ENCODE results near the gene TMEM185B.

- TF ChIP-seq CTCF (IDR thresholded peaks at IDR 0.05) (no peak), POLR2A (IDR thresholded peaks at IDR 0.05) (no peak)
Measured at GRCh38 chr2:120219291-120219690, 3.9 kb downstream of the TMEM185B start.

All from right lobe of liver (tissue), 4 donors.